Suprapubic skin (tissue), 3 donors: ENCODE results near the gene DNAJC27.

Experiments
- POLR2A ChIP-seq, 2 donors: fragments of 450-650 bp; IDR thresholded peaks; one replicate each; pipeline ENCODE4 v1.6.1; 2017; ENCODE audit warnings: antibody characterized with exemption in 2 of 2, mild to moderate bottlenecking in 2 of 2, moderate library complexity in 2 of 2
- TF ChIP-seq, protein P1 (sequence below), 2 donors: fragments of 200-600 bp in 1 of 2; fragments of 450-650 bp in 1 of 2; sonication (generic) in 1 of 2; IDR thresholded peaks; one replicate each; pipeline ENCODE4 v1.5.1; 2016 to 2019; ENCODE audit warnings: antibody characterized with exemption in 2 of 2, mild to moderate bottlenecking in 1 of 2, moderate library complexity in 1 of 2

DNA sequence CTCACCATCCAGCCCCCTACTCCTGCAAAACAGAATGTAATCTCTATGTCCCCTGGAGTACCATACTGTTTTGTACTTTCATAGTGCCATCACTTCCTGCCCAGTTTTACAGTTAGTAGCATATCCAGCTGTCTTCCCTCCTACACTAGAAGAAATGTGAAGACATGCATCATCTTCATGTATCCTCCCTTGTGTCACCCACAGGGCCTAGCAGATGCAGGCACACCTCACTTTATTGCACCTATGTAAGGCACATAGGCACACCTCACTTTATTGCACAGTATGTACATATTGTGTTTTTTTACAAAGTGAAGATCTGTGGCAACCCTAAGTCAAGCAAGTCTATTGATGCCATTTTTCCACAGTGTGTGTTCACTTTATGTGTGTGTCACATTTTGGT is 12.0 kb downstream of the DNAJC27 start:
- TF ChIP-seq, protein P1, sequence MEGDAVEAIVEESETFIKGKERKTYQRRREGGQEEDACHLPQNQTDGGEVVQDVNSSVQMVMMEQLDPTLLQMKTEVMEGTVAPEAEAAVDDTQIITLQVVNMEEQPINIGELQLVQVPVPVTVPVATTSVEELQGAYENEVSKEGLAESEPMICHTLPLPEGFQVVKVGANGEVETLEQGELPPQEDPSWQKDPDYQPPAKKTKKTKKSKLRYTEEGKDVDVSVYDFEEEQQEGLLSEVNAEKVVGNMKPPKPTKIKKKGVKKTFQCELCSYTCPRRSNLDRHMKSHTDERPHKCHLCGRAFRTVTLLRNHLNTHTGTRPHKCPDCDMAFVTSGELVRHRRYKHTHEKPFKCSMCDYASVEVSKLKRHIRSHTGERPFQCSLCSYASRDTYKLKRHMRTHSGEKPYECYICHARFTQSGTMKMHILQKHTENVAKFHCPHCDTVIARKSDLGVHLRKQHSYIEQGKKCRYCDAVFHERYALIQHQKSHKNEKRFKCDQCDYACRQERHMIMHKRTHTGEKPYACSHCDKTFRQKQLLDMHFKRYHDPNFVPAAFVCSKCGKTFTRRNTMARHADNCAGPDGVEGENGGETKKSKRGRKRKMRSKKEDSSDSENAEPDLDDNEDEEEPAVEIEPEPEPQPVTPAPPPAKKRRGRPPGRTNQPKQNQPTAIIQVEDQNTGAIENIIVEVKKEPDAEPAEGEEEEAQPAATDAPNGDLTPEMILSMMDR (IDR thresholded peaks at IDR 0.05), result no peak
- TF ChIP-seq POLR2A (IDR thresholded peaks at IDR 0.05), result no peak
